Right atrium auricular region (tissue), 2 donors: ENCODE results near the gene CBLN4. TPM values are rescaled to one million over a fixed set of nuclear protein-coding genes. Genes with fewer than 3 reads are reported as not detected.

Experiments used
- DNase-seq: peaks from one replicate; pipeline ENCODE4 v3.0.0-alpha.2; 2019; ENCODE audit warnings: low spot score
- H3K27ac ChIP-seq, 2 donors: fragments of 200-600 bp; sonication (generic); 1 replicate in 1 of 2; 2 replicates in 1 of 2; pipeline ENCODE4 v1.5.1; 2016 to 2019
- H3K27me3 ChIP-seq, 2 donors: fragments of 200-600 bp; sonication (generic); one replicate each; pipeline versions ENCODE4 v1.5.1 to v1.6.0; 2017 to 2019
- H3K36me3 ChIP-seq: fragments of 200-600 bp; sonication (generic); one replicate; pipeline ENCODE4 v1.5.1; 2016
- H3K4me1 ChIP-seq, 2 donors: fragments of 200-600 bp; sonication (generic); one replicate each; pipeline versions ENCODE4 v1.5.1 to v1.6.0; 2017 to 2019
- H3K4me3 ChIP-seq, 2 donors: fragments of 200-600 bp; sonication (generic); 1 replicate in 1 of 2; 2 replicates in 1 of 2; pipeline ENCODE4 v1.5.1; 2017 to 2019; ENCODE audit warnings: mild to moderate bottlenecking in 1 of 2, moderate library complexity in 1 of 2
- H3K9me3 ChIP-seq, 2 donors: fragments of 200-600 bp; sonication (generic); one replicate each; pipeline ENCODE4 v1.5.1; 2019
- total RNA-seq, 2 donors: library from RNA; depleted of rRNA; stranded (reverse); fragments of >200 nt; gene quantifications; one replicate each; pipeline ENCODE4 v1.1.0, GENCODE V29; 2016
- TF ChIP-seq, protein P1 (sequence below), 2 donors: fragments of 200-600 bp; sonication (generic); IDR thresholded peaks; one replicate each; pipeline ENCODE4 v1.5.1; 2019; ENCODE audit warnings: antibody characterized with exemption in 2 of 2

The CBLN4 gene
- total RNA-seq, 2 donors from 2014 or later = not detected

DNA sequence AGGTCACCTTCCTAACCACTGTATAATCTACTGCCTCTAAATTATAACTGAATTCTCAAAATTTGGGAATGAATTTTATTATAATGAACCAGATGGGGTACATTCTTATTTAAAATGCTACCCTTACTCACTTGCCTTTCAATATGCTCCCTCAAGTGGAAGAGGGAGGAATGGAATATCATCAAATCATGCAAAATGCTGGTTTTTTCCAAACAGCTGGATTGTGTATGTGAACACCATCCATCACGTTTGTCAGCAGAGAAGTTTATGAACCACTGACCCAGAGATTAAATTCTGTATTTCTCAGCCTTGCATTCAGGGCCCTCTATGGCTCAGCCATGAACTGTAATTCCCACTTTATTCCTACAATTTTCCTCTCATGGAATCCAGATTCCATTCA is 40.5 kb downstream of the CBLN4 start:
- H3K36me3 ChIP-seq = no peaks in the 10 kb centered on the region

DNA sequence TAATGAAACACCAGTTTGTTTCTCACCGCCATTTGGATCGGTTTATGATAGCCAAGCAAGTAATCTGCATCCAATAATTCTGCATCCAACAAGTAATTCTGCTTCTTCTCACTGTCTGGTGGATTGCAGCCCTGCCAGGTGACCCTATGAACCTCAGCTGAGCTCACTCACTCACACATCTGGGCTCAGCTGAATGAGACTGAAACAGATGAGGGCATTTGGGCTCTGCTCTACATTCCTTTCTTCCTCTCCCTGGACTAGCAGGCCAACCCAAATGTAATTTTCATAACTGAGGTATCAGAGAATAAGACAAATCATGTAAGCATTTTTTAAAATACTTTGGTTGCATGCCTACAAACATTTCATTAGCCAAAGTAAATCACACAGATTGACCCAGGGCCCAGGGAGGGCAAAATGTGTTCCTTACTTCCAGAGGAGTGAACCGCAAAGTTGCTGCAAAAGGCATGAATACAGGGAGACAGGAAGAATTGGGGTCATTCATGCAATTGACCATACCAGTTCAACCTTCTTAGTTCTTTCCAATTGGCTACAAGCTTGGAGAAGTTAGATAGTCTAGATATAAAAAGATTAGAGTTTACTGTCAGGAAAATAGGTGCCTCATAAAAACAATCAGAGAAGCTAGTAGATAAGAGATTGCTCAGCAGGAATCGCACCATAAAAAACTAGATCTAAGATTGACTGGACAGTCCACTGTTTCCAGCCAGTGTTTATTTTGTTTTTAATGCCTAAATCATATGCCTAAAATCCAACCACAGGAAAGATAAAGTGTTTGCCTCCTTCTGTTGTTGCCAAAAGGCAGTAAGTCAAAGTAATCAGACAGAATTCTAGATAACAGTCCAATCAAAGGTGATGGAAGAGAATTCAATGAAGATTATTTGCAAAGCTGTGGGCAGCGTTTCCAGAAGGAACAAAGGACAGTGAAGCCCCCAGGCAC is 43.7 kb downstream of the CBLN4 start:
- H3K36me3 ChIP-seq = no peaks in the 10 kb centered on the region
- H3K27me3 ChIP-seq = no peaks in the 10 kb centered on the region
- H3K9me3 ChIP-seq = no peaks in the 10 kb centered on the region
- no peaks in the 10 kb centered on the region for H3K4me1 ChIP-seq
- H3K27ac ChIP-seq = no peak overlapping the region
- no peak overlapping the region for H3K4me3 ChIP-seq
- TF ChIP-seq, protein P1, sequence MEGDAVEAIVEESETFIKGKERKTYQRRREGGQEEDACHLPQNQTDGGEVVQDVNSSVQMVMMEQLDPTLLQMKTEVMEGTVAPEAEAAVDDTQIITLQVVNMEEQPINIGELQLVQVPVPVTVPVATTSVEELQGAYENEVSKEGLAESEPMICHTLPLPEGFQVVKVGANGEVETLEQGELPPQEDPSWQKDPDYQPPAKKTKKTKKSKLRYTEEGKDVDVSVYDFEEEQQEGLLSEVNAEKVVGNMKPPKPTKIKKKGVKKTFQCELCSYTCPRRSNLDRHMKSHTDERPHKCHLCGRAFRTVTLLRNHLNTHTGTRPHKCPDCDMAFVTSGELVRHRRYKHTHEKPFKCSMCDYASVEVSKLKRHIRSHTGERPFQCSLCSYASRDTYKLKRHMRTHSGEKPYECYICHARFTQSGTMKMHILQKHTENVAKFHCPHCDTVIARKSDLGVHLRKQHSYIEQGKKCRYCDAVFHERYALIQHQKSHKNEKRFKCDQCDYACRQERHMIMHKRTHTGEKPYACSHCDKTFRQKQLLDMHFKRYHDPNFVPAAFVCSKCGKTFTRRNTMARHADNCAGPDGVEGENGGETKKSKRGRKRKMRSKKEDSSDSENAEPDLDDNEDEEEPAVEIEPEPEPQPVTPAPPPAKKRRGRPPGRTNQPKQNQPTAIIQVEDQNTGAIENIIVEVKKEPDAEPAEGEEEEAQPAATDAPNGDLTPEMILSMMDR (IDR thresholded peaks at IDR 0.05) = no peak
- DNase-seq = no peak

More for the DNA sequence above, 40.5 kb downstream of the CBLN4 start:
- TF ChIP-seq, protein P1 (IDR thresholded peaks at IDR 0.05) = no peak
- Histone ChIP-seq H3K27me3 (no peaks in the 10 kb centered on the region), H3K4me3 (no peak overlapping the region), H3K27ac (no peak overlapping the region), H3K4me1 (no peaks in the 10 kb centered on the region), H3K9me3 (no peaks in the 10 kb centered on the region)
- no peak for DNase-seq

GRCh38 chr20:55953201-55953600 is 52.1 kb downstream of the CBLN4 start:
- Histone ChIP-seq H3K9me3 (no peaks in the 10 kb centered on the region), H3K4me3 (no peak overlapping the region), H3K27me3 (no peaks in the 10 kb centered on the region), H3K36me3 (no peaks in the 10 kb centered on the region), H3K27ac (no peak overlapping the region), H3K4me1 (no peaks in the 10 kb centered on the region)
- TF ChIP-seq, protein P1 (IDR thresholded peaks at IDR 0.05) = no peak
- no peak for DNase-seq

- H3K4me1 ChIP-seq = no peaks in the 10 kb centered on the region
- no peak overlapping the region for H3K27ac ChIP-seq
- no peak for DNase-seq
- TF ChIP-seq, protein P1 (IDR thresholded peaks at IDR 0.05) = no peak
- no peaks in the 10 kb centered on the region for H3K9me3 ChIP-seq
- no peaks in the 10 kb centered on the region for H3K36me3 ChIP-seq
- no peaks in the 10 kb centered on the region for H3K27me3 ChIP-seq
- no peak overlapping the region for H3K4me3 ChIP-seq
Observed at GRCh38 chr20:55947701-55948100, 57.6 kb downstream of the CBLN4 start.

Other genes starting within 250 kb of the CBLN4 start
- not detected for gene MC3R, start 243.2 kb upstream of the CBLN4 start, total RNA-seq